ENCODE measurements around the gene CIB2.

CIB2 gene

DNA sequence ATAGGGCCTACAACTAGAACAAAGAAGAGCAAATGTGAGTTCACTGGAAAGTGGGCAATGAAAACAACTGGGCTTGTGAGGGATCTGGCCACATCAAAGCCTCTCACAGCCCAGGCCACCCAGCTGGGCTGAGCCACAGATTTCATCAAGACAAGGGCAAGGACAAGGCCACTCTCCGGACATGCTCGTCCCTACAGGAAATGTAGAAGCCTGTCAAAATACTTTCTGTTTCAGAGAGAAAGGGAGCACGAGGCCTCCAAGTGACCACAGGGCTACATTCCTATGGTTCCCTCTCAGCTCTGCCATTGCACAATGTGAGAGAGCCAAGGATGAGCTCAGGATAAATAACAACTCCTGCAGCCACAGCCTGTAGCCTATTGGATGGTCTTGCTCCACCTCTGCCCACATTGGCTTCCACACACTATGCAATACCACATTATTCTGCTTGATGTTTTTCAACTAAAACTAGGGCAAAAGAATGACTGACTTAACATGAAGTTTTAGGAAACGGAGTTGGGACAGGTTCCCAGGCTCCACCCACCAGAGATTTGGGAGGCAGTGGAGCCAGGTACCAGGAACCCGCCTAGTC lies 65.9 kb downstream of the CIB2 start:
- TF ChIP-seq, protein P1, sequence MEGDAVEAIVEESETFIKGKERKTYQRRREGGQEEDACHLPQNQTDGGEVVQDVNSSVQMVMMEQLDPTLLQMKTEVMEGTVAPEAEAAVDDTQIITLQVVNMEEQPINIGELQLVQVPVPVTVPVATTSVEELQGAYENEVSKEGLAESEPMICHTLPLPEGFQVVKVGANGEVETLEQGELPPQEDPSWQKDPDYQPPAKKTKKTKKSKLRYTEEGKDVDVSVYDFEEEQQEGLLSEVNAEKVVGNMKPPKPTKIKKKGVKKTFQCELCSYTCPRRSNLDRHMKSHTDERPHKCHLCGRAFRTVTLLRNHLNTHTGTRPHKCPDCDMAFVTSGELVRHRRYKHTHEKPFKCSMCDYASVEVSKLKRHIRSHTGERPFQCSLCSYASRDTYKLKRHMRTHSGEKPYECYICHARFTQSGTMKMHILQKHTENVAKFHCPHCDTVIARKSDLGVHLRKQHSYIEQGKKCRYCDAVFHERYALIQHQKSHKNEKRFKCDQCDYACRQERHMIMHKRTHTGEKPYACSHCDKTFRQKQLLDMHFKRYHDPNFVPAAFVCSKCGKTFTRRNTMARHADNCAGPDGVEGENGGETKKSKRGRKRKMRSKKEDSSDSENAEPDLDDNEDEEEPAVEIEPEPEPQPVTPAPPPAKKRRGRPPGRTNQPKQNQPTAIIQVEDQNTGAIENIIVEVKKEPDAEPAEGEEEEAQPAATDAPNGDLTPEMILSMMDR (IDR thresholded peaks at IDR 0.05; ENCODE audit: low read depth, low read length): no peak
- H3K4me3 ChIP-seq (ENCODE audit: low read depth, low read length): peak overlapping the region; percentile 26; the same call in 1 of the 2 replicates

DNA sequence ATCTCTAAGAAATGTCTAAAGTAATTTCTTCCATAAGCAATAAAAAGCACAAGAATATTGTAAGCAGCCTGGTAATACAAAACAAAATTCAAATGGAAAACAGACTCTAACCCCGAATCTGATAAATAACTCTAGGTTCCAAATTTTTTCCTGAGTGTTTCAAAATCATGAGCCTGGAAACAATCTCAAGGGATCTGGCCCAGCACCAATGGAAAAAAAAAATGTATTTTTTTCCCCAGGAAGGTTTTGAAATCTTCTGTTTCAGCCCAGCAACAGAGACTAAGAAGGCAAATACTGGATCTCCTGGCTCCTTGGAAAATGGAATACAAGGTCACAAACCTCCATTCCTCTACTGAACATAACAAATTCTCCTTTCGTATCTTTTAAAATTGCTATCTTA lies 66.7 kb downstream of the CIB2 start:
- TF ChIP-seq, protein P1 (IDR thresholded peaks at IDR 0.05; ENCODE audit: low read depth, low read length): no peak
- no peak overlapping the region for H3K4me3 ChIP-seq (ENCODE audit: low read depth, low read length)

DNA sequence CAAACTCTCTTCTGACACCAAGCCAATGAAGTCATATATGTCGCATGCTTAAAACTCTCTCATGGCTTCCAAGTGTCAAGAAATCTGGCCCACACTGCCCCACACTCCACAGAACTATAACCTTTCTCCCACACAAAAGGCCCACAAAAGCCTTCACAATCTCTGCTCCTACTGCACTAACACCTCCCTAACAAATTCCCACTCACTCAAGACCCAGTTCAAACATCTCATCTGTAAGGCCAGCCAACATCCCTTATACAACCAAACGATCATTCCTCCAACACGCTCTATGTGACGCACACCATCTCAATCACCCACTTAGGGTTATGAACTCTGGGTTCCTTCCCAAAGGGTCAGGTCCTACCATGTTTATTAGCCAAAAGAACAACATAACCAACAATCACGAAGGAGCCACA lies 67.3 kb downstream of the CIB2 start:
- no peak overlapping the region for H3K4me3 ChIP-seq (ENCODE audit: low read depth, low read length)
- TF ChIP-seq, protein P1 (IDR thresholded peaks at IDR 0.05; ENCODE audit: low read depth, low read length): no peak

DNA sequence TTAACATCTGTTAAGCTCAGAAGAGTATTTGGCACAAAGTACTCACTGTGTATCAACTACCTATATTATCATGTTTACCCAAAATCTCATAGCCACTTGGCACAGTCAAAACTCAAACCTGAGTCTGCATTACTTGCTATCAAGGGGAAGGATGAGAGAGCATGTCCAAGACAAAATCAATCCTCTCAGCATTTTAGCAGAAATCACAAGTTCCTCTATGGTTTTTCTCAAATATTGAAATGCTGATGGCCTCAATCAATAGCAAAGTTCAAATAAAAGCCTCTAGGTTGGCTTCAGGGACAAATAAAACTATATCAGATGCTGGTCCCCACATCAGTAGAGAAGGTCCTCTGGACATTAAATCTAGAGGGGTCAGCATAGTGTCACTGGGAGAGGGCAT lies 68.0 kb downstream of the CIB2 start:
- TF ChIP-seq, protein P1 (IDR thresholded peaks at IDR 0.05; ENCODE audit: low read depth, low read length): no peak
- no peak overlapping the region for H3K4me3 ChIP-seq (ENCODE audit: low read depth, low read length)

DNA sequence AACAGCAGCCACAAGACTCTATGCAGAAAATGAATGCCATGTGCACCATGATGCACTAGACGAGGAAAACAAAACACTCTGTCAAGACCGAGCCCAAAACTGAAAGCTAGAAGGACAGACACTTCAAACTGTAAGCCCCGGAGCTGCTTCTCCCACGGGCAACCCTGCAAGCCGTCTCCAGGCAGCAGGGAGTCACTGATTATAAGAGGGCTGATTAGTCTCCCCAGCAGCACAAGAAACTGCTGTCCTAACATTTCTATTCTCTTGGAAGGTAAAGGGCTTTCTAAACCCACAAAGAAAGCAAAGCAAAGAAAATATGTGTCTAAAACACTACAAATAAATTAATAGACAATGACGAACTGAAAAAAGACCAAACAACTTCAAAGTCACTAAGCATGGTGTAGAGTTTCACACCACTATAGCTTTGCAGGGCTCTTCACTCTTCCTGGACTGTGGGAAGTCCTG lies 69.2 kb downstream of the CIB2 start:
- H3K4me3 ChIP-seq (ENCODE audit: low read depth, low read length): peak overlapping the region; percentile 40
- TF ChIP-seq, protein P1 (IDR thresholded peaks at IDR 0.05; ENCODE audit: low read depth, low read length): no peak

DNA sequence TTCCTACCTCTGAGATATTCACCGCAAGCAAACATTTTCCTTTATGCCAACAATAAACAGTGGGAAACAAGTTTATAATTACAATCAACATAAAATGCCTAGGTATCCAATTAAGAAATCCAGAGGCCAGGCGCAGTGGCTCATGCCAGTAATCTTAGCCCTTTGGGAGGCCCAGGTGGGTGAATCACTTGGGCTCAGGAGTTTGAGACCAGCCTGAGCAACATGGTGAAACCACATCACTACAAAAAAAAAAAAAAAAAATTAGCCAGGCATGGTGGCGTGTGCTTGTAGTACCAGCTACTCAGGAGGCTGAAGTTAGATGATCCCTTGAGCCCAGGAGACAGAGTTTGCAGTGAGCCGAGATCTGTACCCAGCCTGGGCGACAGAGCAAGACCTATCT lies 71.0 kb downstream of the CIB2 start:
- TF ChIP-seq, protein P1 (IDR thresholded peaks at IDR 0.05; ENCODE audit: low read depth, low read length): no peak
- no peak overlapping the region for H3K4me3 ChIP-seq (ENCODE audit: low read depth, low read length)

DNA sequence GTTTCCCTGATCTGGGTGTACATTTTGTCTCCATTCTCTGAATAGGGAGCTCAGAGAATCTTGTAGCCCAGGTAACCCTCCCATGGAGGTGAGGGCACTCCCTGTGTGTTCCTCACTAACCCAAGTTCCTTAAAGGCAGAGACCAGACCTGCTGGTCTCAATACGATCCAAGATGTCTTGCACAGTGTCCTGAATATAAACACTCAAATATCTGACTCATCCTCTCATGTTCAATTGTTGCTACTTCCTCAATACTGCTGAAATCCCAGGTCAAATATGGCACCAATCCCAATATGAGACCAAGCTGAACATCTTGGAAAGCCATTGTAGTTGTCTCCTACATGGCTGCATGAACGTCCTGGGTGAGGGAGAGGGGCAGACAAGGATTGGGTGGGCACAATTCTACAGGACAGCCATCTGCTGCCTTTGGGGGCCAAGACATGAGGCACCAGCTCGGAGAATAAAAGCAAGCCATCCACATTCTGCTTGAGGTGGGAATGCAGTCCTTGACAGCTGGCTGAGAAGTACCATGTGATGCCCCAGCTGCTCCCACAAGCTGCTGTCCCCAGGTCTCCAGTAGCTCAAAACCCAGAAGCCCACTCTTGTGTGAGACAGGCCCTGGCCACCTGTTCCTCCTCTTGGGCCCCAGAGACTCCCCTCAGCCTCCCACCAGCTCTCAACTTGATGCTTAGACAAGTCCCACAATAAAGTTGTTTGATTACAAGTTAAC lies 72.0 kb downstream of the CIB2 start:
- TF ChIP-seq, protein P1 (IDR thresholded peaks at IDR 0.05; ENCODE audit: low read depth, low read length): no peak
- H3K4me3 ChIP-seq (ENCODE audit: low read depth, low read length): no peak overlapping the region
